C4-2B (cell line): ENCODE data around the gene SDHA.

Source experiments
- H3K27ac ChIP-seq: fragments of 450-650 bp; 2 replicates; pipeline ENCODE4 v1.5.1; 2017
- CTCF ChIP-seq: fragments of 450-650 bp; conservative IDR thresholded peaks from 2 replicates; pipeline ENCODE4 v1.5.1; 2017; ENCODE audit warnings: mild to moderate bottlenecking
- ZFX ChIP-seq: fragments of 450-650 bp; IDR thresholded peaks from 2 replicates; pipeline ENCODE4 v1.6.1; 2017

Gene SDHA

GRCh38 chr5:200985-201384 is 17.1 kb upstream of the SDHA start:
- no peak overlapping the region for H3K27ac ChIP-seq
- TF ChIP-seq ZFX (no peak), CTCF (no peak)

GRCh38 chr5:201672-202071 is 16.4 kb upstream of the SDHA start:
- TF ChIP-seq ZFX (no peak), CTCF (no peak)
- no peak overlapping the region for H3K27ac ChIP-seq

GRCh38 chr5:203246-203930 is 14.7 kb upstream of the SDHA start:
- H3K27ac ChIP-seq = no peak overlapping the region
- no peak for TF ChIP-seq CTCF
- no peak for TF ChIP-seq ZFX

GRCh38 chr5:204001-204400 is 14.1 kb upstream of the SDHA start:
- TF ChIP-seq ZFX (no peak), CTCF (no peak)
- H3K27ac ChIP-seq = no peak overlapping the region

- no peak overlapping the region for H3K27ac ChIP-seq
- TF ChIP-seq ZFX (no peak), CTCF (no peak)
Observed at GRCh38 chr5:204462-204861, 13.7 kb upstream of the SDHA start.

- H3K27ac ChIP-seq = no peak overlapping the region
- TF ChIP-seq ZFX = no peak
- TF ChIP-seq CTCF = no peak
Observed at GRCh38 chr5:204966-205670, 13.0 kb upstream of the SDHA start.

GRCh38 chr5:206406-206805 is 11.7 kb upstream of the SDHA start:
- TF ChIP-seq ZFX = no peak
- TF ChIP-seq CTCF = no peak
- H3K27ac ChIP-seq = no peak overlapping the region
